Upper lobe of left lung (tissue), 6 donors: ENCODE data around the gene CRYAB. TPM values are rescaled to one million over a fixed set of nuclear protein-coding genes. Genes with fewer than 3 reads are reported as not detected.
"Not testable (repeated sequence)": the region's sequence is repeated elsewhere in the genome, so short reads cannot be mapped to it uniquely, and the experiment has no call there.

Experiments used
- ATAC-seq, 2 donors: fragments of 200-7000 bp; cut with Tn5 transposase; one replicate each; pipeline ENCODE4 v1.9.1; 2022; ENCODE audit warnings: mild to moderate bottlenecking in 2 of 2, moderate library complexity in 2 of 2; ENCODE audit not compliant: low FRiP score in 2 of 2
- DNase-seq, 2 donors: peaks; one replicate each; pipeline ENCODE4 v3.0.0-alpha.2; 2019 to 2020
- H3K27ac ChIP-seq, 4 donors: fragments of 200-600 bp; sonication (generic); one replicate each; pipeline ENCODE4 v1.5.1; 2016 to 2019
- H3K27me3 ChIP-seq, 4 donors: fragments of 200-600 bp; sonication (generic); one replicate each; pipeline ENCODE4 v1.5.1; 2017 to 2019
- H3K36me3 ChIP-seq, 4 donors: fragments of 200-600 bp; sonication (generic); one replicate each; pipeline ENCODE4 v1.5.1; 2016 to 2019
- H3K4me1 ChIP-seq, 4 donors: fragments of 200-600 bp; sonication (generic); one replicate each; pipeline ENCODE4 v1.5.1; 2018 to 2019
- H3K4me3 ChIP-seq, 4 donors: fragments of 200-600 bp; sonication (generic); one replicate each; pipeline ENCODE4 v1.5.1; 2017 to 2019; ENCODE audit warnings: mild to moderate bottlenecking in 2 of 4, moderate library complexity in 1 of 4
- H3K9me3 ChIP-seq, 4 donors: fragments of 200-600 bp; sonication (generic); one replicate each; pipeline ENCODE4 v1.5.1; 2018 to 2019
- CTCF ChIP-seq, 6 experiments: fragments of 450-650 bp in 4 of 6; fragments of 200-600 bp in 2 of 6; sonication (generic) in 2 of 6; IDR thresholded peaks; one replicate each; pipeline ENCODE4 v1.5.1; 2016 to 2019; ENCODE audit warnings: antibody characterized with exemption in 6 of 6
- EP300 ChIP-seq, 4 donors: sonication (generic); formaldehyde crosslinking; IDR thresholded peaks; one replicate each; pipeline ENCODE4 v1.5.1; 2017; ENCODE audit warnings: antibody characterized with exemption in 4 of 4, control low read depth in 2 of 4
- POLR2A ChIP-seq, 4 donors: fragments of 450-650 bp; IDR thresholded peaks; one replicate each; pipeline ENCODE4 v1.5.1; 2016 to 2017; ENCODE audit warnings: antibody characterized with exemption in 4 of 4, mild to moderate bottlenecking in 2 of 4
- POLR2AphosphoS5 ChIP-seq, 2 donors: sonication (generic); formaldehyde crosslinking; IDR thresholded peaks; one replicate each; pipeline ENCODE4 v1.5.1; 2017; ENCODE audit warnings: antibody characterized with exemption in 2 of 2
- WGBS, 2 donors: methylation state at CpG; one replicate each; pipeline ENCODE4 v1.1.5; 2017 to 2018; 5-methylcytosine and 5-hydroxymethylcytosine counted together
- total RNA-seq, 6 donors: library from RNA; depleted of rRNA in 4 of 6; stranded (reverse); fragments of >200 nt in 4 of 6; gene quantifications; one replicate each; pipeline versions ENCODE4 v1.1.0 to v1.2.1, GENCODE V29; 2016 to 2021
- donor health status: DM: no; HTN: no; CAD: no; lungs with moderate emphysema.
- donor health status: DM: no; HTN: yes; CAD: no; lungs with severe emphysema.

CRYAB gene
- total RNA-seq, 6 donors from 2014 or later, result 21.0 to 79.7 (median 30.2) TPM

GRCh38 chr11:111935317-111936039 is 23.9 kb upstream of the CRYAB start:
- H3K36me3 ChIP-seq, result no peaks in the 10 kb centered on the region
- 30 to 70% methylated on average over 4 of the region's 4 CpGs for WGBS, 2 donors
- H3K4me1 ChIP-seq, result peaks cover 12 to 35% (median 30%) of the 10 kb centered on the region in 4 donors
- no peak overlapping the region for H3K4me3 ChIP-seq
- H3K9me3 ChIP-seq, result no peaks in the 10 kb centered on the region
- no peak for DNase-seq
- peak overlapping the region; percentile 16 to 64 (median 47) for H3K27ac ChIP-seq
- no peak for ATAC-seq
- TF ChIP-seq CTCF (IDR thresholded peaks at IDR 0.05), result no peak
- TF ChIP-seq EP300 (IDR thresholded peaks at IDR 0.05), result peak in 1 of 4 donors; percentile 22
- TF ChIP-seq POLR2A (IDR thresholded peaks at IDR 0.05), result peak in 1 of 4 donors; percentile 45
- peak in 1 of 2 donors; percentile 8 for TF ChIP-seq POLR2AphosphoS5 (IDR thresholded peaks at IDR 0.05)
- H3K27me3 ChIP-seq, result no peaks in the 10 kb centered on the region

GRCh38 chr11:111934306-111934705 is 22.7 kb upstream of the CRYAB start:
- H3K4me1 ChIP-seq, result peaks cover 12 to 35% (median 30%) of the 10 kb centered on the region in 4 donors
- peak overlapping the region in 1 of 4 donors; percentile 6 for H3K27ac ChIP-seq
- H3K27me3 ChIP-seq, result no peaks in the 10 kb centered on the region
- WGBS, 2 donors, result 76 to 100% methylated on average over 1 of the region's 1 CpG
- ATAC-seq (no peak), DNase-seq (no peak)
- TF ChIP-seq POLR2A (IDR thresholded peaks at IDR 0.05) (no peak), CTCF (IDR thresholded peaks at IDR 0.05) (no peak), EP300 (IDR thresholded peaks at IDR 0.05) (no peak), POLR2AphosphoS5 (IDR thresholded peaks at IDR 0.05) (no peak)
- no peaks in the 10 kb centered on the region for H3K36me3 ChIP-seq
- H3K9me3 ChIP-seq, result no peaks in the 10 kb centered on the region
- H3K4me3 ChIP-seq, result no peak overlapping the region

- Histone ChIP-seq H3K9me3 (no peaks in the 10 kb centered on the region), H3K27ac (peak overlapping the region in 1 of 4 donors; percentile 6), H3K4me1 (peaks cover 12 to 35% (median 29%) of the 10 kb centered on the region in 4 donors), H3K36me3 (no peaks in the 10 kb centered on the region), H3K27me3 (no peaks in the 10 kb centered on the region), H3K4me3 (no peak overlapping the region)
- ATAC-seq (no peak), DNase-seq (no peak)
- TF ChIP-seq POLR2AphosphoS5 (IDR thresholded peaks at IDR 0.05) (no peak), EP300 (IDR thresholded peaks at IDR 0.05) (no peak), POLR2A (IDR thresholded peaks at IDR 0.05) (no peak), CTCF (IDR thresholded peaks at IDR 0.05) (no peak)
- 44 to 63% methylated on average over 1 of the region's 1 CpG for WGBS, 2 donors
Measured at GRCh38 chr11:111933872-111934271, 22.3 kb upstream of the CRYAB start.

GRCh38 chr11:111933176-111933575 is 21.6 kb upstream of the CRYAB start:
- H3K4me1 ChIP-seq, result peaks cover 9 to 35% (median 22%) of the 10 kb centered on the region in 4 donors
- 95 to 97% methylated on average over 14 of the region's 14 CpGs for WGBS, 2 donors
- ATAC-seq, H3K27me3 ChIP-seq, H3K9me3 ChIP-seq, H3K4me3 ChIP-seq, H3K27ac ChIP-seq, DNase-seq, H3K36me3 ChIP-seq: not testable (repeated sequence)

GRCh38 chr11:111932611-111932950 is 21.0 kb upstream of the CRYAB start:
- Histone ChIP-seq H3K27ac (no peak overlapping the region), H3K36me3 (no peaks in the 10 kb centered on the region), H3K4me3 (no peak overlapping the region), H3K9me3 (no peaks in the 10 kb centered on the region), H3K4me1 (peaks cover 10 to 36% (median 17%) of the 10 kb centered on the region in 4 donors), H3K27me3 (no peaks in the 10 kb centered on the region)
- 75 to 83% methylated on average over 2 of the region's 2 CpGs for WGBS, 2 donors
- ATAC-seq (no peak), DNase-seq (no peak)
- TF ChIP-seq CTCF (IDR thresholded peaks at IDR 0.05) (no peak), EP300 (IDR thresholded peaks at IDR 0.05) (no peak)
